ENCODE data around the gene SBF2. TPM values are rescaled to one million over a fixed set of nuclear protein-coding genes. Genes with fewer than 3 reads are reported as not detected.
"Not testable (repeated sequence)": the region's sequence is repeated elsewhere in the genome, so short reads cannot be mapped to it uniquely, and the experiment has no call there.

Gene SBF2
- total RNA-seq, 1 donor from 2014 or later, result 18.3 TPM

- ATAC-seq (ENCODE audit: poor library complexity) (no peak), DNase-seq (no peak)
- intact Hi-C loops (cut with DNase I), result no loop called here
These were observed 276.1 kb downstream of the SBF2 start for GRCh38 chr11:10017911-10018310.

GRCh38 chr11:10017050-10017449 lies 277.0 kb downstream of the SBF2 start:
- intact Hi-C loops (cut with DNase I), result no loop called here
- DNase-seq (no peak), ATAC-seq (ENCODE audit: poor library complexity) (no peak)

GRCh38 chr11:10012068-10012467 lies 282.0 kb downstream of the SBF2 start:
- ATAC-seq (ENCODE audit: poor library complexity), result no peak
- intact Hi-C loops (cut with DNase I), result no loop called here
- no peak for DNase-seq

- ATAC-seq (ENCODE audit: poor library complexity), result no peak
- no peak for DNase-seq
- intact Hi-C loops (cut with DNase I), result no loop called here
These were observed 288.0 kb downstream of the SBF2 start for GRCh38 chr11:10005955-10006525.

- intact Hi-C loops (cut with DNase I), result no loop called here
- ATAC-seq (ENCODE audit: poor library complexity), result no peak
These were observed 289.4 kb downstream of the SBF2 start for GRCh38 chr11:10004526-10005113.

GRCh38 chr11:10002221-10002620 lies 291.8 kb downstream of the SBF2 start:
- no peak for DNase-seq
- no peak for ATAC-seq (ENCODE audit: poor library complexity)
- intact Hi-C loops (cut with DNase I), result no loop called here

More at GRCh38 chr11:10004526-10005113, 289.4 kb downstream of the SBF2 start:
- DNase-seq, result no peak

- no peak for ATAC-seq (ENCODE audit: poor library complexity)
- DNase-seq, result no peak
- intact Hi-C loops (cut with DNase I), result no loop called here
These were observed 301.7 kb downstream of the SBF2 start for GRCh38 chr11:9992306-9992705.

DNA sequence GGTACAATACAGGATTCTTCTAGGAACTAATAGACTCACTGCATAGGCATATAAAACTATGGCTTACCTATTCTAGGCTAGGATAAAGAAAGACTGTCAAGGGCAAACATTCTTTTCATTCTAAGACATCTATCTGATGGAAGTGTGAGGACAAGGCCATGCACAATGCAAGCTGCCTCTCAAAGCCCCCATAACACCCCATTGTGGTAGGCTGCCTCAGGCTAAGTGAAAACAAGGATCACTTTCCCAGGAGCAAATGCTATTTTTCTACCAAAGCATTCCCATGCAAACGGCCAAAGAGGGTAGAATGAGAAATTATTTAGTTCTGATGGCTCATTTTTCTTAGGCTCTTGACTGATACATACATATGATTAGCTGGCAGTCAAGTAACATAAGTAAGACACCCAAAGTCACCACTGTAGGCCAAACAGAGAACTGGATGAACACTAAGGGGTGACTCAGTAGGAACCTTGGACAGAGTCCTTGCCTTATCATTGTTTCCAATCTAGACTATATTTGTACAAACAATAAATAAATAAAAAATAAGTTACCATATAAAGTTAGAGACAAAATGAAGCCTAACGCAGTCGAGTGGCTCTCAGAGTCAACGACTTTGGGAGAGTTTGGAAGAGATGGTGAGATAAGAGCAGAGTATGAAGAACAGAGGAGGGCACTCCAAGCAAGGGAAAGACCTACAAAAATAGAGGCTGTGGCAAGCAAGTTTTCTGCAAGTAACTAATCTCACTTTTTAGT lies 303.6 kb downstream of the SBF2 start:
- no peak for ATAC-seq (ENCODE audit: poor library complexity)
- intact Hi-C loops (cut with DNase I), result no loop called here
- DNase-seq, result no peak

- ATAC-seq (ENCODE audit: poor library complexity); intact Hi-C loops (cut with DNase I); DNase-seq: not testable (repeated sequence)
These were observed 306.7 kb downstream of the SBF2 start for GRCh38 chr11:9987303-9987702.

- no peak for DNase-seq
- no peak for ATAC-seq (ENCODE audit: poor library complexity)
- intact Hi-C loops (cut with DNase I), result no loop called here
These were observed 311.0 kb downstream of the SBF2 start for GRCh38 chr11:9982796-9983579.

GRCh38 chr11:9982127-9982795 lies 311.8 kb downstream of the SBF2 start:
- DNase-seq (no peak), ATAC-seq (ENCODE audit: poor library complexity) (no peak)
- intact Hi-C loops (cut with DNase I), result no loop called here

GRCh38 chr11:9980931-9981330 lies 313.1 kb downstream of the SBF2 start:
- ATAC-seq (ENCODE audit: poor library complexity), result no peak

DNA sequence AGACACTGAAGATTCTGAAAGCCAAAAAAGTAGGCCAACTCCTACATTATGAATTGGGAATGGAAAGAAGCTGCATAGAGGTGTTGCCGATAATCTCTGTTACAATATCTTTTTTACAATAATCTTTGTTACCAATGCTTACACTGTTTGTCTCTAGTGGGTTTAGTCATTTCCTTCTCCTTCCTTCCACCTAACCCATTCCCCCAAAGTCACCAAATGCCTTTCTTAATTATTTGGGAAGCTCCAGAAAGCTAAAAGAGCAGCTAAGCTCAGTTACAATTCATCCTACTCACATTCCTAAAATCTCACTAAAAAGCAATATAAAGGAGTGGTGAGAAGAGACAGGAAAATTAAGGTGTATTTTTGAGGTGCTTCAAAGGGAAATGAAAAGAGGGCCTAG lies 316.5 kb downstream of the SBF2 start:
- intact Hi-C loops (cut with DNase I), result loop anchor here (10.0 kb wide), 1 partner anchor 327 kb away; the partner anchor contains the start of gene ADM
- DNase-seq (no peak), ATAC-seq (ENCODE audit: poor library complexity) (no peak)

More at GRCh38 chr11:9980931-9981330, 313.1 kb downstream of the SBF2 start:
- DNase-seq, result no peak
- intact Hi-C loops (cut with DNase I), result no loop called here

- no peak for DNase-seq
- intact Hi-C loops (cut with DNase I), result loop anchor here (10.0 kb wide), 1 partner anchor 330 kb away; the partner anchor contains the start of gene ADM
- ATAC-seq (ENCODE audit: poor library complexity), result no peak
These were observed 319.6 kb downstream of the SBF2 start for GRCh38 chr11:9974375-9974774.

GRCh38 chr11:9973921-9974320 lies 320.1 kb downstream of the SBF2 start:
- no peak for DNase-seq

GRCh38 chr11:9972989-9973388 lies 321.0 kb downstream of the SBF2 start:
- no peak for DNase-seq
- intact Hi-C loops (cut with DNase I), result loop anchor here (2.0 to 10.0 kb wide), 2 partner anchors 214 to 332 kb away; partner anchors contain the start of gene ADM
- ATAC-seq (ENCODE audit: poor library complexity), result peak; percentile 79

More at GRCh38 chr11:9973921-9974320, 320.1 kb downstream of the SBF2 start:
- intact Hi-C loops (cut with DNase I), result loop anchor here (2.0 to 10.0 kb wide), 2 partner anchors 215 to 331 kb away; partner anchors contain the start of gene ADM
- no peak for ATAC-seq (ENCODE audit: poor library complexity)

- DNase-seq, result no peak
- intact Hi-C loops (cut with DNase I), result loop anchor here (2.0 to 10.0 kb wide), 2 partner anchors 213 to 333 kb away; partner anchors contain the start of gene ADM
- peak; percentile 67 for ATAC-seq (ENCODE audit: poor library complexity)
These were observed 322.1 kb downstream of the SBF2 start for GRCh38 chr11:9971894-9972293.

DNA sequence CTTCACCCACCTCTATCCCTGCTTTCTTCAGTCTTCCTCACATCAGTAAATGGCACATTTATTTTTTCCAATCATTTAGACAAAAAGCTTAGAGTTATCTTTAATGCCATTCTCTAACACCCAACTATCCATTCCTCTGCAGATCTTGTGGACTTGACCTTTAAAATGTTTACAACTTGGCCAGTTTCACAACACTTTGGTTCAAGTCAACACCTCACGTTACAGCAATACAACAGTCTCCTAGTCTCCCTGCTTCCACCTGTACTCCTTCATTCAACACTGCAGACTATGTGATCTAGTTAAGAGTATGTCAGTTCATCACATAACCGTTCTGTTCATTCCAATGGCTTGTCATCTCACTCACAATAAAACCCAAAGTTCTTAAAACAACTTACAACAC lies 325.0 kb downstream of the SBF2 start:
- ATAC-seq (ENCODE audit: poor library complexity), result no peak
- DNase-seq, result no peak
- intact Hi-C loops (cut with DNase I), result no loop called here

All from Right ventricle myocardium superior (tissue), 1 donor.